GM12878 (cell line): ENCODE measurements around the gene COL5A3. TPM values are rescaled to one million over a fixed set of nuclear protein-coding genes. Genes with fewer than 3 reads are reported as not detected.
A peak's percentile ranks its signal among the peaks of the same experiment; 100 is the strongest.

ENCODE experiments used
- CREB1 ChIP-seq: IDR thresholded peaks from 2 replicates; pipeline ENCODE4 v1.6.1; 2012; ENCODE audit warnings: low read depth, mild to moderate bottlenecking, inconsistent platforms
- HCFC1 ChIP-seq: fragments of 150-350 bp; IDR thresholded peaks from 2 replicates; pipeline ENCODE4 v1.6.1; 2014; ENCODE audit warnings: low read length
- MEF2B ChIP-seq: fragments of 450-650 bp; IDR thresholded peaks from 2 replicates; pipeline ENCODE4 v1.6.1; 2018; ENCODE audit warnings: mild to moderate bottlenecking, moderate library complexity; ENCODE audit not compliant: partially characterized antibody, poor library complexity, severe bottlenecking
- MTA3 ChIP-seq: IDR thresholded peaks from 2 replicates; pipeline ENCODE4 v1.6.1; 2012; ENCODE audit warnings: low read length, inconsistent platforms, borderline replicate concordance
- NFYB ChIP-seq: IDR thresholded peaks from 2 replicates; pipeline ENCODE4 v1.6.1; 2011; ENCODE audit warnings: low read depth, mild to moderate bottlenecking, low read length, improper control_type of control experiment, moderate library complexity; ENCODE audit not compliant: insufficient read depth
- RCOR1 ChIP-seq: conservative IDR thresholded peaks from 2 replicates; pipeline ENCODE4 v1.6.1; 2012; ENCODE audit warnings: low read depth, low read length, improper control_type of control experiment
- RELA ChIP-seq: fragments of 450-650 bp; IDR thresholded peaks from 2 replicates; pipeline ENCODE4 v1.8.0; 2014; ENCODE audit warnings: borderline replicate concordance; ENCODE audit not compliant: partially characterized antibody
- STAT1 ChIP-seq: fragments of 450-650 bp; conservative IDR thresholded peaks from 2 replicates; pipeline ENCODE4 v1.6.1; 2014; ENCODE audit warnings: antibody characterized with exemption, mild to moderate bottlenecking
- SUZ12 ChIP-seq: fragments of 200-600 bp; sonication (generic); IDR thresholded peaks from one replicate; pipeline ENCODE4 v1.6.1; 2018; ENCODE audit warnings: antibody characterized with exemption, mild to moderate bottlenecking; ENCODE audit not compliant: unreplicated experiment
- TAF1 ChIP-seq: IDR thresholded peaks from 2 replicates; pipeline ENCODE4 v1.6.1; 2011; ENCODE audit warnings: mild to moderate bottlenecking, low read depth, low read length, borderline replicate concordance
- YY1 ChIP-seq: IDR thresholded peaks from 2 replicates; pipeline ENCODE4 v1.6.1; 2011; ENCODE audit warnings: low read depth, mild to moderate bottlenecking, low read length
- polyA plus RNA-seq, 11 experiments: library from polyadenylated mRNA; depleted of rRNA in 4 of 11; unstranded in 6 of 11; stranded (reverse) in 5 of 11; fragments of >200 nt; fragmentation: Nextera tagmentation in 4 of 11; fragmentation: Illumina TruSeq in 1 of 11; extraction: Ambion mirVana in 4 of 11; extraction: Trizol in 1 of 11; gene quantifications; 1 replicate in 1 of 11; 2 replicates in 10 of 11; pipeline versions ENCODE4 v1.2.1 to v1.2.3, GENCODE V29; 2011 to 2016; ENCODE audit warnings: inconsistent platforms in 2 of 11, missing spikeins in 2 of 11, low read depth in 1 of 11
- total RNA-seq, 4 experiments: library from RNA; depleted of rRNA in 3 of 4; stranded (reverse); fragments of >200 nt in 3 of 4; fragmentation: Illumina TruSeq in 1 of 4; extraction: Trizol in 1 of 4; gene quantifications; 2 replicates each; pipeline versions ENCODE4 v1.2.1 to v1.2.3, GENCODE V29; 2013 to 2021
- TF ChIP-seq, protein P1 (sequence below): fragments of 450-650 bp; IDR thresholded peaks from 2 replicates; pipeline ENCODE4 v1.6.1; 2016; ENCODE audit warnings: mild to moderate bottlenecking
- TF ChIP-seq, protein P2 (sequence below): IDR thresholded peaks from 2 replicates; pipeline ENCODE4 v1.6.1; 2011; ENCODE audit warnings: borderline replicate concordance, low read depth, mild to moderate bottlenecking, moderate library complexity, low read length; ENCODE audit not compliant: insufficient read depth, poor library complexity, severe bottlenecking
- TF ChIP-seq, protein P3 (sequence below): IDR thresholded peaks from 2 replicates; pipeline ENCODE4 v1.6.1; 2011; ENCODE audit warnings: borderline replicate concordance, low read depth, mild to moderate bottlenecking, moderate library complexity, mixed read lengths, low read length; ENCODE audit not compliant: insufficient read depth; ENCODE audit errors: extremely low read length
- TF ChIP-seq, protein P4 (sequence below): IDR thresholded peaks from 2 replicates; pipeline ENCODE4 v1.6.1; 2011; ENCODE audit warnings: low read depth, mild to moderate bottlenecking, low read length, moderate library complexity, borderline replicate concordance; ENCODE audit errors: extremely low read depth

COL5A3 gene
- total and polyA plus RNA-seq, 10 of the 15 experiments (the other 5 are each of a cell fraction or from before 2014, with no cell fraction given), result under 0.01 to 8.3 (median 0.10) TPM; not detected in 2

DNA sequence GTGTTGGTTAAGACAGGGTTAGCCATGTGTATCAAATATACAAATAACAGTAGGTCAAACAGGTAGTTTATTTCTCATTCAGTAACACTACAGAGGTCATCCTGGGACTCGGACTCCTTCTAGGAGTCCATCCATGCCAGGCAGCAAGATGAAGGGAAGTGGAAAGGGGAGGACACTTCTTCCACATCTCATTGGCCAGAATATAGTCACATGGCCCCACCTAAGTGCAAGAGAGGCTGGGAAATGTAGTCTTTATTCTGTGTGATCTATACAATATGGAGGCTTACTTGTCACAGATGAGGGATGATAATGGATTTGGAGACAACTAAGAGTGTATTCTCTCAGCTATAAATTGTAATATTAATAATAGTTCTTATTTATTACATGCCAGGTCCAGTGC lies 34.1 kb upstream of the COL5A3 start (continued):
- TF ChIP-seq, protein P1, sequence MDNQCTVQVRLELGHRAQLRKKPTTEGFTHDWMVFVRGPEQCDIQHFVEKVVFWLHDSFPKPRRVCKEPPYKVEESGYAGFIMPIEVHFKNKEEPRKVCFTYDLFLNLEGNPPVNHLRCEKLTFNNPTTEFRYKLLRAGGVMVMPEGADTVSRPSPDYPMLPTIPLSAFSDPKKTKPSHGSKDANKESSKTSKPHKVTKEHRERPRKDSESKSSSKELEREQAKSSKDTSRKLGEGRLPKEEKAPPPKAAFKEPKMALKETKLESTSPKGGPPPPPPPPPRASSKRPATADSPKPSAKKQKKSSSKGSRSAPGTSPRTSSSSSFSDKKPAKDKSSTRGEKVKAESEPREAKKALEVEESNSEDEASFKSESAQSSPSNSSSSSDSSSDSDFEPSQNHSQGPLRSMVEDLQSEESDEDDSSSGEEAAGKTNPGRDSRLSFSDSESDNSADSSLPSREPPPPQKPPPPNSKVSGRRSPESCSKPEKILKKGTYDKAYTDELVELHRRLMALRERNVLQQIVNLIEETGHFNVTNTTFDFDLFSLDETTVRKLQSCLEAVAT, result no peak
- TF ChIP-seq STAT1 (no peak), NFYB (peak; percentile 75; the same call in 1 of the 2 replicates), RCOR1 (no peak), RELA (no peak), MTA3 (no peak), YY1 (peak; percentile 68), SUZ12 (no peak), CREB1 (no peak), HCFC1 (peak; percentile 59), TAF1 (no peak), MEF2B (no peak)
- TF ChIP-seq, protein P2, sequence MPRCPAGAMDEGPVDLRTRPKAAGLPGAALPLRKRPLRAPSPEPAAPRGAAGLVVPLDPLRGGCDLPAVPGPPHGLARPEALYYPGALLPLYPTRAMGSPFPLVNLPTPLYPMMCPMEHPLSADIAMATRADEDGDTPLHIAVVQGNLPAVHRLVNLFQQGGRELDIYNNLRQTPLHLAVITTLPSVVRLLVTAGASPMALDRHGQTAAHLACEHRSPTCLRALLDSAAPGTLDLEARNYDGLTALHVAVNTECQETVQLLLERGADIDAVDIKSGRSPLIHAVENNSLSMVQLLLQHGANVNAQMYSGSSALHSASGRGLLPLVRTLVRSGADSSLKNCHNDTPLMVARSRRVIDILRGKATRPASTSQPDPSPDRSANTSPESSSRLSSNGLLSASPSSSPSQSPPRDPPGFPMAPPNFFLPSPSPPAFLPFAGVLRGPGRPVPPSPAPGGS, result no peak
- TF ChIP-seq, protein P3, sequence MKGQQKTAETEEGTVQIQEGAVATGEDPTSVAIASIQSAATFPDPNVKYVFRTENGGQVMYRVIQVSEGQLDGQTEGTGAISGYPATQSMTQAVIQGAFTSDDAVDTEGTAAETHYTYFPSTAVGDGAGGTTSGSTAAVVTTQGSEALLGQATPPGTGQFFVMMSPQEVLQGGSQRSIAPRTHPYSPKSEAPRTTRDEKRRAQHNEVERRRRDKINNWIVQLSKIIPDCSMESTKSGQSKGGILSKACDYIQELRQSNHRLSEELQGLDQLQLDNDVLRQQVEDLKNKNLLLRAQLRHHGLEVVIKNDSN, result peak; percentile 73
- TF ChIP-seq, protein P4, sequence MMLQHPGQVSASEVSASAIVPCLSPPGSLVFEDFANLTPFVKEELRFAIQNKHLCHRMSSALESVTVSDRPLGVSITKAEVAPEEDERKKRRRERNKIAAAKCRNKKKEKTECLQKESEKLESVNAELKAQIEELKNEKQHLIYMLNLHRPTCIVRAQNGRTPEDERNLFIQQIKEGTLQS, result peak; percentile 50; the same call in 1 of the 2 replicates
